ENCODE data around the gene GIT2.
"Not testable (repeated sequence)": the region's sequence is repeated elsewhere in the genome, so short reads cannot be mapped to it uniquely, and the experiment has no call there.

Gene GIT2

GRCh38 chr12:109897029-109897428 lies 99.1 kb downstream of the GIT2 start:
- TF ChIP-seq CTCF (IDR thresholded peaks at IDR 0.05; ENCODE audit: low read length, missing control alignments) = no peak
- no peak for DNase-seq (ENCODE audit: low read depth)
- H3K4me3 ChIP-seq (replicated peaks; ENCODE audit: low read depth, low read length) = no peak overlapping the region

GRCh38 chr12:109896188-109896587 lies 100.0 kb downstream of the GIT2 start:
- no peak for DNase-seq (ENCODE audit: low read depth)
- no peak overlapping the region for H3K4me3 ChIP-seq (replicated peaks; ENCODE audit: low read depth, low read length)
- no peak for TF ChIP-seq CTCF (IDR thresholded peaks at IDR 0.05; ENCODE audit: low read length, missing control alignments)

GRCh38 chr12:109894939-109895338 lies 101.2 kb downstream of the GIT2 start:
- H3K4me3 ChIP-seq (replicated peaks; ENCODE audit: low read depth, low read length) = no peak overlapping the region
- no peak for DNase-seq (ENCODE audit: low read depth)
- no peak for TF ChIP-seq CTCF (IDR thresholded peaks at IDR 0.05; ENCODE audit: low read length, missing control alignments)

GRCh38 chr12:109893261-109893995 lies 102.7 kb downstream of the GIT2 start:
- H3K4me3 ChIP-seq (replicated peaks; ENCODE audit: low read depth, low read length) = no peak overlapping the region
- no peak for TF ChIP-seq CTCF (IDR thresholded peaks at IDR 0.05; ENCODE audit: low read length, missing control alignments)
- no peak for DNase-seq (ENCODE audit: low read depth)

GRCh38 chr12:109892748-109893147 lies 103.4 kb downstream of the GIT2 start:
- no peak for DNase-seq (ENCODE audit: low read depth)
- no peak for TF ChIP-seq CTCF (IDR thresholded peaks at IDR 0.05; ENCODE audit: low read length, missing control alignments)
- H3K4me3 ChIP-seq (replicated peaks; ENCODE audit: low read depth, low read length) = no peak overlapping the region

GRCh38 chr12:109892165-109892715 lies 103.9 kb downstream of the GIT2 start:
- TF ChIP-seq CTCF (IDR thresholded peaks at IDR 0.05; ENCODE audit: low read length, missing control alignments) = no peak
- DNase-seq (ENCODE audit: low read depth) = no peak
- no peak overlapping the region for H3K4me3 ChIP-seq (replicated peaks; ENCODE audit: low read depth, low read length)

GRCh38 chr12:109891731-109892130 lies 104.4 kb downstream of the GIT2 start:
- DNase-seq (ENCODE audit: low read depth); H3K4me3 ChIP-seq (replicated peaks; ENCODE audit: low read depth, low read length): not testable (repeated sequence)

Measured in fibroblast of pulmonary artery (primary cell).